Fibroblast of lung (primary cell): ENCODE results near the gene SAFB2. TPM values are rescaled to one million over a fixed set of nuclear protein-coding genes. Genes with fewer than 3 reads are reported as not detected.
A peak's percentile ranks its signal among the peaks of the same experiment; 100 is the strongest.
"Not testable (repeated sequence)": the region's sequence is repeated elsewhere in the genome, so short reads cannot be mapped to it uniquely, and the experiment has no call there.

ENCODE experiments used
- DNase-seq, 2 donors: peaks; one replicate each; pipeline versions ENCODE4 v3.0.0 to v3.0.0-alpha.2; 2010; ENCODE audit warnings: low read depth in 2 of 2
- H2AFZ ChIP-seq: 2 replicates; pipeline ENCODE4 v1.5.1; 2012; ENCODE audit warnings: low read length, control low read depth, inconsistent platforms
- H3K27ac ChIP-seq: 2 replicates; pipeline ENCODE4 v1.5.1; 2011; ENCODE audit warnings: low read length, control low read depth; ENCODE audit not compliant: insufficient read depth
- H3K27me3 ChIP-seq: 2 replicates; pipeline ENCODE4 v1.5.1; 2011; ENCODE audit warnings: mild to moderate bottlenecking, low read length; ENCODE audit not compliant: control insufficient read depth, insufficient read depth
- H3K36me3 ChIP-seq: 2 replicates; pipeline ENCODE4 v1.5.1; 2011; ENCODE audit warnings: low read length; ENCODE audit not compliant: control insufficient read depth, insufficient read depth
- H3K4me1 ChIP-seq: 2 replicates; pipeline ENCODE4 v1.5.1; 2011; ENCODE audit warnings: low read length; ENCODE audit not compliant: control insufficient read depth, insufficient read depth; ENCODE audit errors: extremely low read depth
- H3K4me2 ChIP-seq: 2 replicates; pipeline ENCODE4 v1.5.1; 2011; ENCODE audit warnings: low read length, control low read depth; ENCODE audit not compliant: insufficient read depth; ENCODE audit errors: extremely low read depth
- H3K4me3 ChIP-seq, 4 experiments: fragments of 200-600 bp in 1 of 4; sonication (generic) in 1 of 4; replicated peaks in 1 of 4; 2 replicates each; pipeline ENCODE4 v1.5.1; 2011 to 2016; ENCODE audit warnings: low read length in 4 of 4, low read depth in 3 of 4, mild to moderate bottlenecking in 3 of 4, control low read depth in 2 of 4, inconsistent platforms in 1 of 4, mixed read lengths in 1 of 4; ENCODE audit not compliant: insufficient read depth in 1 of 4; ENCODE audit errors: control extremely low read depth in 1 of 4
- H3K79me2 ChIP-seq: 2 replicates; pipeline ENCODE4 v1.5.1; 2012; ENCODE audit warnings: mild to moderate bottlenecking, low read length, inconsistent platforms; ENCODE audit not compliant: control insufficient read depth, insufficient read depth
- H3K9ac ChIP-seq: 2 replicates; pipeline ENCODE4 v1.5.1; 2011; ENCODE audit warnings: mild to moderate bottlenecking, low read length, control low read depth; ENCODE audit not compliant: insufficient read depth
- H3K9me3 ChIP-seq: 2 replicates; pipeline ENCODE4 v1.5.1; 2012; ENCODE audit warnings: low read depth, low read length; ENCODE audit not compliant: control insufficient read depth, insufficient read depth
- H4K20me1 ChIP-seq: 2 replicates; pipeline ENCODE4 v1.5.1; 2011; ENCODE audit warnings: low read length; ENCODE audit not compliant: control insufficient read depth, insufficient read depth; ENCODE audit errors: extremely low read depth
- EZH2 ChIP-seq: IDR thresholded peaks from 2 replicates; pipeline ENCODE4 v1.5.1; 2012; ENCODE audit warnings: low read length, control low read depth, mild to moderate bottlenecking; ENCODE audit errors: missing control alignments
- polyA plus RNA-seq, 2 donors: library from polyadenylated mRNA; depleted of rRNA in 1 of 2; stranded (reverse) in 1 of 2; unstranded in 1 of 2; fragments of >200 nt; gene quantifications; 2 replicates each; pipeline ENCODE4 v1.2.1, GENCODE V29; 2011 to 2012; ENCODE audit warnings: missing spikeins in 1 of 2
- total RNA-seq: library from RNA; depleted of rRNA; stranded (reverse); fragments of >200 nt; gene quantifications from 2 replicates; pipeline ENCODE4 v1.2.1, GENCODE V29; 2014
- TF ChIP-seq, protein P1 (sequence below), 2 donors: IDR thresholded peaks in 1 of 2; conservative IDR thresholded peaks in 1 of 2; 1 replicate in 1 of 2; 2 replicates in 1 of 2; pipeline ENCODE4 v1.5.1; 2011 to 2012; ENCODE audit warnings: low read length in 2 of 2, control low read depth in 1 of 2, inconsistent platforms in 1 of 2, low read depth in 1 of 2, mild to moderate bottlenecking in 1 of 2

Gene SAFB2
- total and polyA plus RNA-seq, 2 donors (not counting 1 experiment from before 2014, with no cell fraction given), result 16.9 to 35.8 TPM

DNA sequence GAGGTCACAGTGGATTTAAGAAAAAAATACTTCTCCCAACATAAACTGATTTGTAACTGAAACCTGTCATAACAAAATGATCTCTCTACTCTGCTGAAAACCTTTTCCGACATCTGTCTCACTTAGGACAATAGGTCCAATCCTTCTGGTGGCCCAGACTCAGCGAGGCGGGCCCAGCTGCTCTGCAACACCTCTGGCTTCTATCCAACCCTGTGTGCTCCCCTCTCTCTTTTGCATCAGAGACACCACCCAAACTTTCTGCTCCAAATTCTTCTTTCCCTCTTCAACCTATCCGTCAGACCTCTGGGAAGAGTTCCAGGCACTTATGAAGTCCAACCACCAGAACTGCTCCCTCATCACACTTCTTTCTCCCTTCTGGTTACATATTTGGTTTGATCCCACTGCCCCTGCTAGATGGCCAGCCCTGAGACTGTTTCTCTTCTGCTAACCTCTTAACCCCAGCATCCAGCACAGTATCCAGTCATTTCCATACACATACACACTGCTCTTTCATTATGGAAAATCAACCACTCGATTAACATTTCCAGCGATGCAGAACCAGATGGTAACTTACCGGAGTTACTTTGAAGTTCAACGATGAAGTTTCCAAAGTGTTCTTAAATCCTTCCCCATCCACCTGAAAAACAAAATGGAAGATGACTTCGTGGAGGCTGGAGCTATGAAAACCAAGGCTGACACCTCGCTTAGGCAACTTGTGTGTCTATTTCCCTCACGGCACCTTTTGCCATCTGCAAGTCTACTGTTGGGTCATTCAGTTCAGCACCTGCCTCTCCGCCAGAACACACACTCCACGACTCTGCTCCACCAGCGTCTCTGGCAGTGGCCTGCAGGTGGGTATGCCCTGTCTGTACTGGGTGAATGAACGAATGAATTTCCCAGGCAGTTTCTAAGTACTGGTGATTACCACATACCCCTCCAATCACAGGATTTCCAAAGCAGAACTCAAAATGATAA, 9.4 kb downstream of the SAFB2 start:
- H3K9me3 ChIP-seq, result no peaks in the 10 kb centered on the region
- DNase-seq, result peak in 1 of 2 donors; percentile 6
- H3K27ac ChIP-seq, result no peak overlapping the region
- H2AFZ ChIP-seq, result no peak overlapping the region
- H3K4me2 ChIP-seq, result no peak overlapping the region
- H3K79me2 ChIP-seq, result peaks cover 15% of the 10 kb centered on the region
- H4K20me1 ChIP-seq, result no peaks in the 10 kb centered on the region
- no peak overlapping the region for H3K4me3 ChIP-seq
- no peaks in the 10 kb centered on the region for H3K27me3 ChIP-seq
- no peaks in the 10 kb centered on the region for H3K4me1 ChIP-seq
- H3K9ac ChIP-seq, result no peak overlapping the region
- TF ChIP-seq, protein P1, sequence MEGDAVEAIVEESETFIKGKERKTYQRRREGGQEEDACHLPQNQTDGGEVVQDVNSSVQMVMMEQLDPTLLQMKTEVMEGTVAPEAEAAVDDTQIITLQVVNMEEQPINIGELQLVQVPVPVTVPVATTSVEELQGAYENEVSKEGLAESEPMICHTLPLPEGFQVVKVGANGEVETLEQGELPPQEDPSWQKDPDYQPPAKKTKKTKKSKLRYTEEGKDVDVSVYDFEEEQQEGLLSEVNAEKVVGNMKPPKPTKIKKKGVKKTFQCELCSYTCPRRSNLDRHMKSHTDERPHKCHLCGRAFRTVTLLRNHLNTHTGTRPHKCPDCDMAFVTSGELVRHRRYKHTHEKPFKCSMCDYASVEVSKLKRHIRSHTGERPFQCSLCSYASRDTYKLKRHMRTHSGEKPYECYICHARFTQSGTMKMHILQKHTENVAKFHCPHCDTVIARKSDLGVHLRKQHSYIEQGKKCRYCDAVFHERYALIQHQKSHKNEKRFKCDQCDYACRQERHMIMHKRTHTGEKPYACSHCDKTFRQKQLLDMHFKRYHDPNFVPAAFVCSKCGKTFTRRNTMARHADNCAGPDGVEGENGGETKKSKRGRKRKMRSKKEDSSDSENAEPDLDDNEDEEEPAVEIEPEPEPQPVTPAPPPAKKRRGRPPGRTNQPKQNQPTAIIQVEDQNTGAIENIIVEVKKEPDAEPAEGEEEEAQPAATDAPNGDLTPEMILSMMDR (conservative IDR thresholded peaks at IDR 0.05 in 1 of 2, IDR thresholded peaks at IDR 0.05 in 1 of 2; ENCODE audit: low read depth in 1 of 2, low read length in 2 of 2), result no peak
- TF ChIP-seq EZH2, result no peak
- H3K36me3 ChIP-seq, result peaks cover 31% of the 10 kb centered on the region

DNA sequence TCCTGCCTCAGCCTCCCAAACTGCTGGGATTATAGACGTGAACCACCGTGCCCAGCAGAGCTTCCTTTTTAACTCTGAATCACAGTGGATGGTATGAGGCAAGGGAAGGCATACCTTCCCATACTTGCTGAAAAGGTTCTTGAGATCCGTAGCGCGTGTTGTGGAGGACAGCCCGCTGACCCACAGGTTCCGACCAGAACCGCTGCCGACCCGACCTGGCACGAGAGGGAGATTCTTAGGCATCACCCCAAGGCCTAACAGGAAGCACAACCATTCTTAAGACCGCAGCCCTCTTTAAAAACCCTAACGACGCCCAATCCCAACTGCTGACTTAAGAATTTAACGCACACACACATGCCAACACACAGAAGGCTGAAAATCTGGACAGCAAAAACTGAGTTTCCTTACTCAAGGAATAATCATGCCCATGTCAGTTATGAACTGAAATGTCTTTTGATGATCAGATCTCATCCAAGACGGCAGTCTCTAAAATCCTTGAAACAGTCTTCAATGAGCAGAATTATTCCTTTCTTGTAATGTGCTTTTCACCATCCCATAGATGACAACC, 12.6 kb downstream of the SAFB2 start:
- H3K36me3 ChIP-seq, result peaks cover 27% of the 10 kb centered on the region
- H3K27me3 ChIP-seq, result no peaks in the 10 kb centered on the region
- no peak overlapping the region for H2AFZ ChIP-seq
- no peak overlapping the region for H3K9ac ChIP-seq
- H3K4me1 ChIP-seq, result no peaks in the 10 kb centered on the region
- no peak for TF ChIP-seq EZH2
- TF ChIP-seq, protein P1 (conservative IDR thresholded peaks at IDR 0.05 in 1 of 2, IDR thresholded peaks at IDR 0.05 in 1 of 2; ENCODE audit: low read depth in 1 of 2, low read length in 2 of 2), result no peak
- H4K20me1 ChIP-seq, result no peaks in the 10 kb centered on the region
- peaks cover 11% of the 10 kb centered on the region for H3K79me2 ChIP-seq
- no peak for DNase-seq
- H3K4me2 ChIP-seq, result no peak overlapping the region
- no peak overlapping the region for H3K4me3 ChIP-seq
- no peaks in the 10 kb centered on the region for H3K9me3 ChIP-seq
- H3K27ac ChIP-seq, result no peak overlapping the region

DNA sequence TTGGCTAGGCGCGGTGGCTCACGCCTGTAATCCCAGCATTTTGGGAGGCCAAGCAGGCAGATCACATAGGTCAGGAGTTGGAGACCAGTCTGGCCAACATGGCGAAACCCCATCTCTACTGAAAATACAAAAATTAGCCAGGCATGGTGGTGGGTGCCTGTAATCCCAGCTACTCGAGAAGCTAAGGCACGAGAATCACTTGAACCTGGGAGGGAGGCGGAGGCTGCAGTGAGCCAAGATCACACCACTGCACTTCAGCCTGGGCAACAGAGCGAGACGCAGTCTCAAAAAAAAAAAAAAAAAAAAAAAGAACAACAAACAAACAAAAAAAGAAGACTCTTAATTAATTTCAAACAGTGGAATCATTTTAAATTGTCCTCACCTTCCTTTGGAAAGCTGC, 13.8 kb downstream of the SAFB2 start:
- not testable (repeated sequence) for H3K9ac ChIP-seq, H4K20me1 ChIP-seq, H3K9me3 ChIP-seq, H3K4me1 ChIP-seq, H3K4me2 ChIP-seq, H3K27me3 ChIP-seq, H2AFZ ChIP-seq, H3K27ac ChIP-seq, DNase-seq, H3K4me3 ChIP-seq, H3K79me2 ChIP-seq
- H3K36me3 ChIP-seq, result peaks cover 21% of the 10 kb centered on the region
